CD4-positive, alpha-beta T cell treated with Interleukin-15 for 4 hours (primary cell): ENCODE measurements around the gene FBXL7.

Experiments
- DNase-seq: peaks from one replicate; pipeline ENCODE4 v3.0.0-alpha.2; 2020; ENCODE audit warnings: low spot score

The FBXL7 gene

GRCh38 chr5:15674716-15675115 is 174.7 kb downstream of the FBXL7 start:
- DNase-seq: no peak

- DNase-seq: no peak
Observed at GRCh38 chr5:15676591-15676990, 176.6 kb downstream of the FBXL7 start.

GRCh38 chr5:15679161-15679560 is 179.2 kb downstream of the FBXL7 start:
- DNase-seq: no peak

- no peak for DNase-seq
Observed at GRCh38 chr5:15680455-15680854, 180.5 kb downstream of the FBXL7 start.

GRCh38 chr5:15682122-15682521 is 182.1 kb downstream of the FBXL7 start:
- DNase-seq: no peak

- no peak for DNase-seq
Observed at GRCh38 chr5:15682566-15682965, 182.6 kb downstream of the FBXL7 start.

GRCh38 chr5:15683332-15683731 is 183.4 kb downstream of the FBXL7 start:
- DNase-seq: no peak

GRCh38 chr5:15687401-15687800 is 187.4 kb downstream of the FBXL7 start:
- no peak for DNase-seq

- DNase-seq: no peak
Observed at GRCh38 chr5:15689836-15690235, 189.9 kb downstream of the FBXL7 start.

GRCh38 chr5:15690611-15691010 is 190.6 kb downstream of the FBXL7 start:
- no peak for DNase-seq

- DNase-seq: no peak
Observed at GRCh38 chr5:15691521-15691920, 191.5 kb downstream of the FBXL7 start.

GRCh38 chr5:15692706-15693381 is 192.9 kb downstream of the FBXL7 start:
- no peak for DNase-seq

GRCh38 chr5:15693382-15693728 is 193.4 kb downstream of the FBXL7 start:
- no peak for DNase-seq

- DNase-seq: no peak
Observed at GRCh38 chr5:15693933-15694332, 194.0 kb downstream of the FBXL7 start.

- DNase-seq: no peak
Observed at GRCh38 chr5:15694696-15695214, 194.8 kb downstream of the FBXL7 start.

GRCh38 chr5:15695215-15695731 is 195.3 kb downstream of the FBXL7 start:
- no peak for DNase-seq

- DNase-seq: no peak
Observed at GRCh38 chr5:15700373-15700772, 200.4 kb downstream of the FBXL7 start.

GRCh38 chr5:15702102-15702501 is 202.1 kb downstream of the FBXL7 start:
- DNase-seq: no peak

GRCh38 chr5:15703901-15704300 is 203.9 kb downstream of the FBXL7 start:
- no peak for DNase-seq

GRCh38 chr5:15704397-15704947 is 204.5 kb downstream of the FBXL7 start:
- DNase-seq: no peak

- no peak for DNase-seq
Observed at GRCh38 chr5:15707631-15708030, 207.7 kb downstream of the FBXL7 start.

GRCh38 chr5:15711892-15712291 is 211.9 kb downstream of the FBXL7 start:
- DNase-seq: no peak

- no peak for DNase-seq
Observed at GRCh38 chr5:15715535-15715934, 215.6 kb downstream of the FBXL7 start.

- DNase-seq: no peak
Observed at GRCh38 chr5:15715967-15716366, 216.0 kb downstream of the FBXL7 start.
